ENCODE data around the gene RFC4. TPM values are rescaled to one million over a fixed set of nuclear protein-coding genes. Genes with fewer than 3 reads are reported as not detected.
A peak's percentile ranks its signal among the peaks of the same experiment; 100 is the strongest.

Gene RFC4
- total and polyA plus RNA-seq, 2 of the 13 experiments (the other 11 are each of a cell fraction or from before 2014, with no cell fraction given): 18.5 to 103 TPM

GRCh38 chr3:186825294-186825821, 19.1 kb upstream of the RFC4 start (continued):
- TF ChIP-seq AFF4 (CRISPR knock-in tag; IDR thresholded peaks at IDR 0.05) (no peak), PHF20 (CRISPR knock-in tag; IDR thresholded peaks at IDR 0.05) (no peak), HIVEP1 (CRISPR knock-in tag; IDR thresholded peaks at IDR 0.05) (0 out of 2 replicates have a peak, but pooled peaks have one; percentile 19), ZNF747 (CRISPR knock-in tag; IDR thresholded peaks at IDR 0.05; ENCODE audit: borderline replicate concordance) (no peak), ZBTB7A (CRISPR knock-in tag; IDR thresholded peaks at IDR 0.05) (no peak), ZNF136 (CRISPR knock-in tag; IDR thresholded peaks at IDR 0.05; ENCODE audit: low read depth) (no peak), ZBTB7B (CRISPR knock-in tag; IDR thresholded peaks at IDR 0.05) (no peak), ZNF460 (CRISPR knock-in tag; IDR thresholded peaks at IDR 0.05; ENCODE audit: borderline replicate concordance) (no peak), ZNF513 (CRISPR knock-in tag; conservative IDR thresholded peaks at IDR 0.05) (no peak), MAFG (CRISPR knock-in tag; IDR thresholded peaks at IDR 0.05) (no peak), ZNF557 (CRISPR knock-in tag; IDR thresholded peaks at IDR 0.05) (no peak), NFKB2 (CRISPR knock-in tag; IDR thresholded peaks at IDR 0.05; ENCODE audit: borderline replicate concordance) (no peak), MAX (IDR thresholded peaks at IDR 0.05) (peak; percentile 25; the same call in 1 of the 2 replicates), ZNF143 (CRISPR knock-in tag; IDR thresholded peaks at IDR 0.05) (no peak), MTA1 (CRISPR knock-in tag; IDR thresholded peaks at IDR 0.05; ENCODE audit: borderline replicate concordance) (0 out of 2 replicates have a peak, but pooled peaks have one; percentile 4), CTCF (CRISPR knock-in tag; IDR thresholded peaks at IDR 0.05) (0 out of 2 replicates have a peak, but pooled peaks have one; percentile 9), HNF1A (IDR thresholded peaks at IDR 0.05; ENCODE audit: low read depth) (no peak), HNF1A (CRISPR knock-in tag; IDR thresholded peaks at IDR 0.05; ENCODE audit: borderline replicate concordance) (peak; percentile 31; the same call in 1 of the 2 replicates)

Measured in HepG2 (cell line).